ENCODE results near the gene FOS. TPM values are rescaled to one million over a fixed set of nuclear protein-coding genes. Genes with fewer than 3 reads are reported as not detected.
A peak's percentile ranks its signal among the peaks of the same experiment; 100 is the strongest.

The FOS gene
- total RNA-seq, 1 experiment from 2014 or later, result 23.9 TPM

DNA sequence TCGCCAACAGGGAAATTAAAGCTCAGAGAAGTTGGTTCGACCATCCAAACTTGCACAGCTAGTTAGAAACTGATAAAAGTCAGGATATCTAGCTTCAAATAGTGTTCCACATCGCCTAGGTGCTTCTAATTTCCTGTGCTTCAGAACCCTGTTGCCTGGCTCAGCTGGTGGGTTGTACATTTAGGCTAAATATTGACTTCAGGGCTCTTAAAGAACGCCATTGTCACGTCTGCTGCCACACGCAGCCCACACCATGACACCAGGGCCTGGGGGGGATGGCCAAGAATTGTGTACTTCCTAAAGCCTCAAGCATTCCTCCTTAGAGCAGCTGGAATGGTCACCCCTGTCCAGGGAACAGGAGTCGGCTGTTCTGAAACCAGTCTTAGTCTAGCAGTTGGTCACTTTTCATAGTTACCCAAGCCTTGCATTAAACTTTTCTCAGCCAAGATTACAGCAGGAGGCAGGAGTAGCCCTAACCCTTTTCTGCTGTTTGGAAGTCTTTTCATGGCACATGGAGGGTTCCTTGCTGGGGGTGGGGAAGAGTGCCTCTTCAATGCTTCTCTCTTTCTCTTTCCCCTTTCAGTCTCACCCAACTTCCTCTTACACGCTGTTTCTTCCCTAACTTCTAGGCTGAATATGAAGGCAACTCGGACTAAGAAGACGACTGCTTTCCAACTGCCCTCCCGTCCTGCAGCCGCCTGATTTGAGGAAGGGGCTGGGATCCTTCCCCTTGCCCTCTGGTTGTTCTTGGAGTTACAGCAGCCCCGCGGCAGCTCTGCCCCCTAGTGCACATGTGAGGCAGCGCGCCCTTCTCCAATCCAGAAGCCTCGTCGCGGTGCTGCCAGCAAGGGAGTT lies 17.1 kb downstream of the FOS start (continued):
- TF ChIP-seq CTCF (IDR thresholded peaks at IDR 0.05), result peak; percentile 92
- TF ChIP-seq, protein P1, sequence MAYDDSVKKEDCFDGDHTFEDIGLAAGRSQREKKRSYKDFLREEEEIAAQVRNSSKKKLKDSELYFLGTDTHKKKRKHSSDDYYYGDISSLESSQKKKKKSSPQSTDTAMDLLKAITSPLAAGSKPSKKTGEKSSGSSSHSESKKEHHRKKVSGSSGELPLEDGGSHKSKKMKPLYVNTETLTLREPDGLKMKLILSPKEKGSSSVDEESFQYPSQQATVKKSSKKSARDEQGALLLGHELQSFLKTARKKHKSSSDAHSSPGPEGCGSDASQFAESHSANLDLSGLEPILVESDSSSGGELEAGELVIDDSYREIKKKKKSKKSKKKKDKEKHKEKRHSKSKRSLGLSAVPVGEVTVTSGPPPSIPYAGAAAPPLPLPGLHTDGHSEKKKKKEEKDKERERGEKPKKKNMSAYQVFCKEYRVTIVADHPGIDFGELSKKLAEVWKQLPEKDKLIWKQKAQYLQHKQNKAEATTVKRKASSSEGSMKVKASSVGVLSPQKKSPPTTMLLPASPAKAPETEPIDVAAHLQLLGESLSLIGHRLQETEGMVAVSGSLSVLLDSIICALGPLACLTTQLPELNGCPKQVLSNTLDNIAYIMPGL (CRISPR knock-in tag; IDR thresholded peaks at IDR 0.05), result peak; percentile 59; the same call in 1 of the 2 replicates
- 0 out of 2 replicates have a peak, but pooled peaks have one; percentile 24 for TF ChIP-seq SP1 (CRISPR knock-in tag; conservative IDR thresholded peaks at IDR 0.05)
- TF ChIP-seq RELA (CRISPR knock-in tag; IDR thresholded peaks at IDR 0.05; ENCODE audit: borderline replicate concordance), result no peak
- TF ChIP-seq, protein P2, sequence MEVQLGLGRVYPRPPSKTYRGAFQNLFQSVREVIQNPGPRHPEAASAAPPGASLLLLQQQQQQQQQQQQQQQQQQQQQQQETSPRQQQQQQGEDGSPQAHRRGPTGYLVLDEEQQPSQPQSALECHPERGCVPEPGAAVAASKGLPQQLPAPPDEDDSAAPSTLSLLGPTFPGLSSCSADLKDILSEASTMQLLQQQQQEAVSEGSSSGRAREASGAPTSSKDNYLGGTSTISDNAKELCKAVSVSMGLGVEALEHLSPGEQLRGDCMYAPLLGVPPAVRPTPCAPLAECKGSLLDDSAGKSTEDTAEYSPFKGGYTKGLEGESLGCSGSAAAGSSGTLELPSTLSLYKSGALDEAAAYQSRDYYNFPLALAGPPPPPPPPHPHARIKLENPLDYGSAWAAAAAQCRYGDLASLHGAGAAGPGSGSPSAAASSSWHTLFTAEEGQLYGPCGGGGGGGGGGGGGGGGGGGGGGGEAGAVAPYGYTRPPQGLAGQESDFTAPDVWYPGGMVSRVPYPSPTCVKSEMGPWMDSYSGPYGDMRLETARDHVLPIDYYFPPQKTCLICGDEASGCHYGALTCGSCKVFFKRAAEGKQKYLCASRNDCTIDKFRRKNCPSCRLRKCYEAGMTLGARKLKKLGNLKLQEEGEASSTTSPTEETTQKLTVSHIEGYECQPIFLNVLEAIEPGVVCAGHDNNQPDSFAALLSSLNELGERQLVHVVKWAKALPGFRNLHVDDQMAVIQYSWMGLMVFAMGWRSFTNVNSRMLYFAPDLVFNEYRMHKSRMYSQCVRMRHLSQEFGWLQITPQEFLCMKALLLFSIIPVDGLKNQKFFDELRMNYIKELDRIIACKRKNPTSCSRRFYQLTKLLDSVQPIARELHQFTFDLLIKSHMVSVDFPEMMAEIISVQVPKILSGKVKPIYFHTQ (CRISPR knock-in tag; IDR thresholded peaks at IDR 0.05), result no peak
- TF ChIP-seq CREB1 (CRISPR knock-in tag; IDR thresholded peaks at IDR 0.05), result no peak

GRCh38 chr14:75297411-75298040 lies 18.9 kb downstream of the FOS start:
- peaks cover 12% of the 10 kb centered on the region for H3K4me1 Mint-ChIP-seq
- no peaks in the 10 kb centered on the region for H3K36me3 Mint-ChIP-seq
- no peaks in the 10 kb centered on the region; the same call in 1 of the 2 replicates for H3K27me3 Mint-ChIP-seq (ENCODE audit: low read depth)
- DNase-seq (ENCODE audit: low spot score) (no peak), ATAC-seq (no peak)
- H3K4me3 Mint-ChIP-seq, result no peak overlapping the region
- POLR2A ChIA-PET, result interaction anchor here (0.7 kb wide), 1 partner anchor 41 kb away, joined by 4 read pairs; no protein-coding TSS in a partner anchor
- CTCF ChIA-PET, result interaction anchor here (0.6 to 2.0 kb wide), 7 partner anchors 13 to 166 kb away, joined by 3 to 8 read pairs (median 4); no protein-coding TSS in a partner anchor
- no peak overlapping the region for H3K27ac Mint-ChIP-seq
- H3K9me3 Mint-ChIP-seq, result no peaks in the 10 kb centered on the region
- TF ChIP-seq CTCF (IDR thresholded peaks at IDR 0.05) (no peak), ESRRA (CRISPR knock-in tag; IDR thresholded peaks at IDR 0.05; ENCODE audit: borderline replicate concordance) (no peak), ARID4B (CRISPR knock-in tag; IDR thresholded peaks at IDR 0.05; ENCODE audit: borderline replicate concordance) (no peak), SMAD4 (CRISPR knock-in tag; IDR thresholded peaks at IDR 0.05) (no peak), TP53 (CRISPR knock-in tag; IDR thresholded peaks at IDR 0.05) (no peak)
- TF ChIP-seq, protein P2 (CRISPR knock-in tag; IDR thresholded peaks at IDR 0.05), result no peak

Data from WTC11 (cell line).